Activated CD4-positive, alpha-beta T cell treated with anti-CD3 and anti-CD28 coated beads, Interleukin-2, amount 50 U/mL, for 1 hour (primary cell): ENCODE data around the gene SMIM24.
"Not testable (repeated sequence)": the region's sequence is repeated elsewhere in the genome, so short reads cannot be mapped to it uniquely, and the experiment has no call there.

Experiments used
- DNase-seq: peaks from one replicate; pipeline ENCODE4 v3.0.0-alpha.2; 2020

The SMIM24 gene

GRCh38 chr19:3480383-3481091 lies at the start of gene SMIM24:
TSS of gene SMIM24 (minus strand) at chr19:3480525. CDS start at chr19:3480463, 62 bp downstream.
- no peak for DNase-seq

- not testable (repeated sequence) for DNase-seq
Observed at GRCh38 chr19:3529299-3529698, 49.0 kb upstream of the SMIM24 start.

- no peak for DNase-seq
Observed at GRCh38 chr19:3528539-3529211, 48.4 kb upstream of the SMIM24 start.

GRCh38 chr19:3528080-3528479 lies 47.8 kb upstream of the SMIM24 start:
- no peak for DNase-seq

- DNase-seq: no peak
Observed at GRCh38 chr19:3527238-3527910, 47.0 kb upstream of the SMIM24 start.

- no peak for DNase-seq
Observed at GRCh38 chr19:3526507-3527237, 46.3 kb upstream of the SMIM24 start.

GRCh38 chr19:3524904-3525451 lies 44.7 kb upstream of the SMIM24 start:
- DNase-seq: no peak

GRCh38 chr19:3524078-3524842 lies 43.9 kb upstream of the SMIM24 start:
- no peak for DNase-seq

- DNase-seq: no peak
Observed at GRCh38 chr19:3523361-3524077, 43.2 kb upstream of the SMIM24 start.

- no peak for DNase-seq
Observed at GRCh38 chr19:3522421-3523360, 42.4 kb upstream of the SMIM24 start.

- no peak for DNase-seq
Observed at GRCh38 chr19:3521104-3521445, 40.8 kb upstream of the SMIM24 start.

- DNase-seq: no peak
Observed at GRCh38 chr19:3520166-3521103, 40.1 kb upstream of the SMIM24 start.

- no peak for DNase-seq
Observed at GRCh38 chr19:3519126-3519525, 38.8 kb upstream of the SMIM24 start.

GRCh38 chr19:3518659-3519058 lies 38.3 kb upstream of the SMIM24 start:
- DNase-seq: no peak

- DNase-seq: no peak
Observed at GRCh38 chr19:3518255-3518654, 37.9 kb upstream of the SMIM24 start.

GRCh38 chr19:3517638-3518037 lies 37.3 kb upstream of the SMIM24 start:
- DNase-seq: no peak

- peak; percentile 45 for DNase-seq
Observed at GRCh38 chr19:3516675-3517207, 36.4 kb upstream of the SMIM24 start.

GRCh38 chr19:3515891-3516422 lies 35.6 kb upstream of the SMIM24 start:
- no peak for DNase-seq

- DNase-seq: no peak
Observed at GRCh38 chr19:3514930-3515329, 34.6 kb upstream of the SMIM24 start.
